Measurements from ENCODE around the gene ZSCAN10. TPM values are rescaled to one million over a fixed set of nuclear protein-coding genes. Genes with fewer than 3 reads are reported as not detected.

ZSCAN10 gene
- polyA plus RNA-seq, 1 donor (not counting 4 experiments of a cell fraction or from before 2014, with no cell fraction given), result not detected

GRCh38 chr16:3063625-3064386, 35.3 kb downstream of the ZSCAN10 start:
- Histone ChIP-seq H3K4me1 (ENCODE audit: control insufficient read depth, extremely low read depth, insufficient read depth, low read length) (peaks cover 11% of the 10 kb centered on the region), H3K79me2 (ENCODE audit: control insufficient read depth, insufficient read depth, low read length) (no peaks in the 10 kb centered on the region), H3K27ac (ENCODE audit: control insufficient read depth, insufficient read depth, low read length) (no peak overlapping the region), H3K9me1 (ENCODE audit: control insufficient read depth, extremely low read depth, insufficient read depth, low read length) (no peaks in the 10 kb centered on the region), H3K4me3 (ENCODE audit: control insufficient read depth in 2 of 3, extremely low read depth in 1 of 3, insufficient read depth in 2 of 3, low read depth in 1 of 3, low read length in 3 of 3) (no peak overlapping the region), H2AFZ (ENCODE audit: control insufficient read depth, low read length) (no peak overlapping the region), H3K9ac (ENCODE audit: control insufficient read depth, extremely low read depth, insufficient read depth, low read length) (no peak overlapping the region), H3K4me2 (ENCODE audit: control insufficient read depth, extremely low read depth, insufficient read depth, low read depth, low read length) (no peak overlapping the region), H3K9me3 (ENCODE audit: control insufficient read depth, low read depth, low read length) (no peaks in the 10 kb centered on the region), H3K36me3 (ENCODE audit: control insufficient read depth in 2 of 2, extremely low read depth in 1 of 2, insufficient read depth in 2 of 2, low read length in 2 of 2) (no peaks in the 10 kb centered on the region), H4K20me1 (ENCODE audit: control insufficient read depth, extremely low read depth, insufficient read depth, low read length) (no peaks in the 10 kb centered on the region), H3K27me3 (ENCODE audit: control insufficient read depth, extremely low read depth, insufficient read depth, low read length) (no peaks in the 10 kb centered on the region)
- dilution Hi-C loops (cut with MboI; ENCODE audit: extremely low pct_ligation_motif_present, low sequenced_read_pairs), result no loop called here
- FAIRE-seq, result no peak
- no peak for DNase-seq (ENCODE audit: low read depth, low spot score)
- TF ChIP-seq EZH2 (IDR thresholded peaks at IDR 0.05; ENCODE audit: low read length), result no peak
- TF ChIP-seq CTCF (optimal IDR thresholded peaks at IDR 0.05 in 1 of 3, IDR thresholded peaks at IDR 0.05 in 1 of 3, conservative IDR thresholded peaks at IDR 0.05 in 1 of 3; ENCODE audit: extremely low read depth in 1 of 3, insufficient read depth in 2 of 3, low read length in 3 of 3), result no peak

GRCh38 chr16:3062553-3062952, 36.5 kb downstream of the ZSCAN10 start:
- dilution Hi-C loops (cut with MboI; ENCODE audit: extremely low pct_ligation_motif_present, low sequenced_read_pairs), result no loop called here
- no peak for DNase-seq (ENCODE audit: low read depth, low spot score)
- no peak for FAIRE-seq

More at GRCh38 chr16:3062553-3062952, 36.5 kb downstream of the ZSCAN10 start:
- Histone ChIP-seq H3K36me3 (ENCODE audit: control insufficient read depth in 2 of 2, extremely low read depth in 1 of 2, insufficient read depth in 2 of 2, low read length in 2 of 2) (no peaks in the 10 kb centered on the region), H3K9me3 (ENCODE audit: control insufficient read depth, low read depth, low read length) (no peaks in the 10 kb centered on the region), H3K27ac (ENCODE audit: control insufficient read depth, insufficient read depth, low read length) (no peak overlapping the region), H3K27me3 (ENCODE audit: control insufficient read depth, extremely low read depth, insufficient read depth, low read length) (no peaks in the 10 kb centered on the region), H3K79me2 (ENCODE audit: control insufficient read depth, insufficient read depth, low read length) (no peaks in the 10 kb centered on the region), H4K20me1 (ENCODE audit: control insufficient read depth, extremely low read depth, insufficient read depth, low read length) (no peaks in the 10 kb centered on the region), H3K4me1 (ENCODE audit: control insufficient read depth, extremely low read depth, insufficient read depth, low read length) (peaks cover 13% of the 10 kb centered on the region), H3K9ac (ENCODE audit: control insufficient read depth, extremely low read depth, insufficient read depth, low read length) (no peak overlapping the region), H3K4me3 (ENCODE audit: control insufficient read depth in 2 of 3, extremely low read depth in 1 of 3, insufficient read depth in 2 of 3, low read depth in 1 of 3, low read length in 3 of 3) (no peak overlapping the region), H3K9me1 (ENCODE audit: control insufficient read depth, extremely low read depth, insufficient read depth, low read length) (no peaks in the 10 kb centered on the region), H2AFZ (ENCODE audit: control insufficient read depth, low read length) (no peak overlapping the region), H3K4me2 (ENCODE audit: control insufficient read depth, extremely low read depth, insufficient read depth, low read depth, low read length) (no peak overlapping the region)
- TF ChIP-seq CTCF (optimal IDR thresholded peaks at IDR 0.05 in 1 of 3, IDR thresholded peaks at IDR 0.05 in 1 of 3, conservative IDR thresholded peaks at IDR 0.05 in 1 of 3; ENCODE audit: extremely low read depth in 1 of 3, insufficient read depth in 2 of 3, low read length in 3 of 3) (no peak), EZH2 (IDR thresholded peaks at IDR 0.05; ENCODE audit: low read length) (no peak)

All from keratinocyte (primary cell).